HL-60/S4 treated with retinoic acid at 250 ng/mL for 4 days and 3 days (cell line): Measurements from ENCODE around the gene SLC38A9.

Experiments used
- in situ Hi-C: fragments of 300-500 bp; cut with MboI; formaldehyde crosslinking; loops from 2 replicates; pipeline ENCODE4 v1.7.0; 2022; ENCODE audit warnings: low sequenced_read_pairs

The SLC38A9 gene

DNA sequence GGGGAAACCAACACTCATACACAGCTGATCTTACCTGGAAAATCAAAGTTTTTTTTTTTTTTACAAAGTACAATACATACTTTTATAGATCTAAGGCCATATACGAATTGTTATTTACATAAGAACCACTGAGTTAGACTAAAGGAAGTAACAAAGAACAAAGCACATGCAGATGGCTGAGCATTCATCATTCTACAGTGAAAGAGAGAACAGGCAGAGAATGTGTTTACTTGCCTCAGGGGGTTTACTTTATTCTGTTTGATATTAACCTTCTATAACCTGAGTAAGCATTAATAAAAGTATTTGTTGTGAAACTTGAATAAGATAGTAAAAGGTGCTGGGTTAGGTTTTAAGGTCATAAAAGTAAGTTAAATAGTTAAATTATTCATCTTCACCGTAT lies 54.7 kb downstream of the SLC38A9 start:
- in situ Hi-C loops = no loop called here

DNA sequence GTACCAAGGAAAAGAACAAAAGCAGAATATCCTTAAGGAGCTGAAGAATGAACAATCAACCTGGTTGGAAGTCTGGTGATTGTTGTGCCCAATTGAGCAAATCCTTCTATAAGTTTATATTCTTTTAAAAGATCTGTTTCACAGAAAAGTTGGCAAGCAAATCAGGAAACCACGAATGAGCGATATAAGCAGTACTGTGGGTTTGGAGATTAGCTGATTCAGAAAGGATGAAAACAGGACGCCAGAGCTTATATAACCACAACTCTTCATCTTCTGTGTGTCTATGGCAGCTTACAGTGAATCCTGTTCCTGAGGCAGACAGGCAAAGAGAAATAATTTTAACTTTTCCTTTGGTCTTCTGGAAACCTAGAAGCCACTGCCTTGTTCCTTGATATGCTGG lies 61.7 kb downstream of the SLC38A9 start:
- in situ Hi-C loops = no loop called here

DNA sequence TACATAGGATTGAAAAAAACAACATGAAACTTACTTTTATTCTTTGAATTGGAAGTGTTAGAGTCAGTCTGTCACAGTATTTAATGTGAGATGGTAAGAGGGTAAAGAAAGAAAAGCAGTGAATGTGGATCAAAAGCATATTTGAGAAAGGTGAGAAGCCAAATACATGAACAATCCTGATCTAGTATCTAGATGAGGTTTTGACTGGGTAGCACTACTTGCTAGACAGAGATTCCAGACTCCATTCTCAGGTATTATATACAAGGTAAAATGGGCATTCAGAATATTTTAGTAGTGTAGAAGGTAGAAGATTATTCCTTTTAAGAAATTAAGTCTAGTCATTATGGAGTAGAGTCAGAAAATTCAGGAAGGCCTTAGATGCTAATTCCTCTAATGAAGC lies 62.2 kb downstream of the SLC38A9 start:
- in situ Hi-C loops = no loop called here

DNA sequence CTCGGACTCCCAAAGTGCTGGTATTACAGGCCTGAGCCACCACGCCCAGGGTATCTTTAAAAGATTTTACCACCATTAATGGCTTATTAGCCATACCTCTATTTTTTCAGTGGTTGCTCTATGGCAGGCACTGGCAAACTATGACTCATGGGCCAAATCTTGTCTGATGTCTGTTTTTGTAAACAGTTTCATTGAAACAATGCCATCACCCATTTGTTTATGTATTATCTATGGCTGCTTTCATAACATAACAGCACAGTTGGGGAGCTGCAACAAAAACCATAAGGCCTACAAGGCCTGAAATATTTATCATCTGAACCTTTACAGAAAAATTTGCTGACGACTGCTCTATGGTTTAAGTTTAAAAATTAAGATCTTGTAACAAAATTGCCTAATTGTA lies 66.8 kb downstream of the SLC38A9 start:
- in situ Hi-C loops = no loop called here

DNA sequence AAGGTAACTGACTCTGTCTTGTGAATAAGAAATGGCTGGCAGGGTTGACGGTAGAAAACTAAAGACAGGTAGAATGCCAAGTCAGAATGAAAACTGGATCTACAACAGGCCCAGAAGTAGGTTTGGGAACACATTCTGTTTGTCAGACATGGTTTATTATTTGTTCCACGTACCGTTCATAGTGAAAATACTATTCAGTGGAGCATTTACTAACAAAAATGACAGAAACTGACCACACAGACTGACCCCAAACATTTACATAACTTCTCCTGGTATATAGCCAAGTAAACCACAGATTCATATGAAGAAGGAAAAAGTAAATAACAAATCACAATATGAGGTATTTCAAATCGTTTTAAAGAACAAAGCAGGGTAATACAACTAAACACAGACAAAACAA lies 73.7 kb downstream of the SLC38A9 start:
- in situ Hi-C loops = no loop called here

DNA sequence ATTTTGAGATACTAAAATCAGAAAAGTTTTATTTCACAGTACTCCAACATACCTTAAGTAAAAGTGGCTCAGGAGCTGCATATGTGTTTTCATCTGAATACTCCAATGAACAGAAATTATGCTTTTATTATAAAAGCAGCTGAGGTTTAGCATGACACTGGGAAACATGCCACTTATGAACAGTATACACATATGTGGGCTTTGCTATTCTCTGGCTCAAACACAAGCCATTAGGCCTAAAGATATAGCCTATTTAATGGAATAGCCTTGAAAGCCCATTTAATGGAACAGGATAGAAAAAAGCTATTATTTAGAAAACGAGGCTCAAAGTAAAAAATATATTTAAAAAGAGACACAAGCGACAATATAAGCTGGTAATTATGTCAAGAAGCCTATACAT lies 74.1 kb downstream of the SLC38A9 start:
- in situ Hi-C loops = no loop called here

DNA sequence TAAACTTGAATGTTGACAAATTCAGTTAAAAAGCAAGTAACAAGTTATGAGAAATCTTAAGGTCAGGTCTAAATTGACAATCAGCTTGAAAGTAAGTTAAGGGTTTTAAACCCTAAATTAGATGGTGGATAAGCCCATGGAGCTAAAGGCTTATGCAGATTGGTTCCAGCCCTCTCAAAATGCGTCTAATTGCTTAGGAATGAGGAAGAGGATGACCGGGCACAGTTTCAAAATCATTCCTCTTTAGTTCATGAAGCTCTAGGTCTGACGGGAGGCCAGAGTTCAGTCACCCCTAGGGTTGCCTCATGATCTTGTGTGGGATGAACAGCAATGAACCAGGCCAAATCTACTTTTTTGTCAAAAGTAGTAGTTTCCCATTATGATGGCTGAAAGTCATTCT lies 75.4 kb downstream of the SLC38A9 start:
- in situ Hi-C loops = no loop called here

DNA sequence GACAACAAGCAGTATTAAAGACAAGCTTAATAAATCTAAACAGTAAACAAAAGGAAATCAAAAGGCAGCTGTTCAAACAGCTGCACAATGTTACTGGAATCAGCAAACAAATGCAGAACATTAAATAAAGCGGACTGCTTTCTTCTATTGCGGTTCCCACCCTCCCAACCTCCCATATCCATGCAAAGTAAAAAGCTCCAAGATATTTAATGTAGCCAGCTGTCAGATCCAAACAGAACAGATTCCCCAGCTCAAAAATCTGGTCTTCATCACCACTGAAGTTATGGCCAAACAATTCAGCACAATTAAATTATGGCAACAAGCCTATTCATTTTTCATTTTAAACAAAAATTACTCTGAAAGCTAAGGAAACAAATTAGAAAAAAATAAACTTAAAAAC lies 75.9 kb downstream of the SLC38A9 start:
- in situ Hi-C loops = no loop called here

DNA sequence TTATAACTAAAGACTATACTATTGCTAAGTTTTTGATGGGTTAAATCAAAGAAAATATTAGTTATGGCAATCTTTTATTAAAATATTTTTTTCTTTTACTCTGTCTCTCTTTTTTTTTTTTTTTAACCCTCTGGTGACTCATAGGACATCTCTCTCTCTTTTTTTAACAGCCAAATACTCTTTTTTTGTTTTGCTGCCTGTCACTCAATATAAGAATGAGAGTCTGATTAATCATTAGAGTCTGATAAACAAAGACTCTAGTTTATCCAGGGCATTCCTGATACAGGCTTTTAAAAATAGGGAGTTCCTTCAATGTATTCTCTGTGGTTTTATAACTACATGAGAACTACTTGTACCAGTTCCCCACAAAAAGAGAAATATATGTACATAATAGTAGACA lies 77.3 kb downstream of the SLC38A9 start:
- in situ Hi-C loops = no loop called here

DNA sequence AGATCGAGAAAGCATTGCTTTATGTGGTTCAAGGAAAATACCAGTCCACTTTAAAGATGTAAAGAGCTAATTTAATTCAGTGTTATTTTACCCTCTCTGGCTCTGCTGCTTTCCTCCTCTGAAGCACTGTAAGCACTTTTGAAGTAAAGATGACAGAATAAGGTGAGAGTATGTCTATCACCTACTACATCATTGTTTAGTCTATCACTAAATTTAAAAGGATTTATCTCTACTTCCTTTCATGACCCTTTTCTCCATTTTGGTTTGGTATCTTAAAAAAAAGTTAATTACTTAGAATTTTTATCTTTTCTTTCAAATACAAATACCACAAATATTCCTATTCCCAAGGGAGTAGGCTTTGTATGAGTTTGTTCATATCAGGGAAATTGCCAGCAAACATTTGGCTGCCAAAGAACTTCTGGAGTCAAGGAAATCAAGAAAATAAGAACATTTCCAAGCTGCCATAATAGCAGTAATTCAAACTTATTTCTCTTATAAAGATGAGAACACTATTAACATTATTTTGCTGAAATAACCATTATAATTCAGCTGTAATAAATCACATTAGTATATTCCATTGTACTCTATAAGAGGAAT lies 77.8 kb downstream of the SLC38A9 start:
- in situ Hi-C loops = no loop called here

DNA sequence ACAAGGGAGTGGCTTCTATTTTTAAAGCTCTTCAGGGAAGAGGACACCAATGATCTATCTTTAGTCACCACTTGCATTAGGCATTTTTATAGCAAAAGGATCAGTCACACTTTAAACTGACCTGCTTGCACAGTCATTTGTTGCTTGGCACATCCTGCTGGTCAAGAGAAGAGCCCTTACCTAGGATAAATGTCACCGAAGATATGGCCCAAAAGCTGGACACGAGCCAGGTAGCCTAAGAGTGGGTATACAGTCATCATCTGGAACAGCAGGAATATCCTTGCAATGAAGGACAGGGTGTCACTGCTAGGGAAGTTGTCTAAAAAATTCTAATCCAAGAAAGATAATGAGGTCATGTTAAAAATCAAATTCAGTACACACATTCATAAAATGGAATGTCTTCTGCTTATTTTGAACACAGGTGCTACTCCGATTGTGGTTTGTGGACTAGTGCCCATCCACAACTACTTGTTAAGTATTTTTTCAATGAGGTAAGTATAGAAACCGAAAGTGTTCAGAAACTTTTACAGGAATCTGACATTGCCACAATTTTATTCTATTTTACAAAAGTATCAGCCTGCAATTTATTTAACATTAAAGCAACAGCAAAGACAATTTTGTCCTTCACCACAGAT lies 78.4 kb downstream of the SLC38A9 start:
- in situ Hi-C loops = no loop called here

DNA sequence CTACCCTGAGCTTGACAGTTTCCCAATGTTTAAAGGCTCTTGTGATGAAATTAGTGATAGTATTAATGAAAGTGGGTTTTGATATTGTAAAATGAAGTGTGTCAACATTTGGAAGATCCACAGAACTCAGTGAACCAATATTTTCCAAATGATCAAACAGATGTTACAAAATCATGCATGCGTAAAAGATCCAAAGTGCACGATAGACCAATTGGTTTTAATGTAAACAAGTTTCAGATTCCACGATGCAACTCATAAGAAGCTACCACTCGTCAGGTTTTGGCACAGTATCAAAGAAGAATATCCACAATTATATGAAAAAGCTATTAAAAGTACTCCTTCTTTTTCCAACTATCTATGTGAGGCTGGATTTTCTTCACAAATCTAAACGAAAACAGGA lies 82.3 kb downstream of the SLC38A9 start:
- in situ Hi-C loops = no loop called here

DNA sequence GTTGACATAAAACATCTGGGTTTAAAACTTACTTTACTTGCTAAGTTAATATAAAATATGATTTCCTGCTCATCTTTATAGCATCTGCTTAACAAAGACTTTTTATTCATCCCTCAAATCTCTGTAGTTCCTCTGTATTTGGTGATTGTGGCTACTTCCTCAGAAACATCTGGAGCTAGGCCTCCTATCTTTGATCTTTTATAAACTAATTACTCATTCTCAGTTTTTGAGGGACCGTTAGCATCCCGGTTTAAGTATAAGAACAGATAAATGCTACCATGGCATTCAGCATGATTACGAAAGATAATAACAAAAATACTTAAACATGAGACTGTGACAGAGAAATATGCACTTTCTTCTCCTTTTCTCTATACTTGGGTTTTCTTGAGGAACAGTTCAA lies 85.3 kb downstream of the SLC38A9 start:
- in situ Hi-C loops = no loop called here

DNA sequence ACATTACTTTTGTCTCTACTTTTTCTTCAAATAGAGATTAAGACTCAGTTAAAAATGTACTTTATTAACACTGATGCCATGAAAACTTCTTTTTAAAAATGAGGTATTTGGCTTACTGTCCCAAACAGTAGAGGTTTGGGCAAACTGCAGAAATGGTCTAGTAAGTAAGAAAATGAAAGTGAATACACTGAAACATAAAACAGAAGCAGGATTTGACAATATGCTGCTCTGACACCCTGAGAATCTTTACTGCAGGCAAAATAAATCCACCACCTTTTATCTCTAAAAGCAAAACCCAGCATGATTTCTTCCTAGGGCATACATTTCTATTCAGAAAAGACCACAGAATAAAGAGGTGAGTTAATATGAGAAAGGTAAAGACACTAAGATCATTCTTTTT lies 86.2 kb downstream of the SLC38A9 start:
- in situ Hi-C loops = no loop called here

DNA sequence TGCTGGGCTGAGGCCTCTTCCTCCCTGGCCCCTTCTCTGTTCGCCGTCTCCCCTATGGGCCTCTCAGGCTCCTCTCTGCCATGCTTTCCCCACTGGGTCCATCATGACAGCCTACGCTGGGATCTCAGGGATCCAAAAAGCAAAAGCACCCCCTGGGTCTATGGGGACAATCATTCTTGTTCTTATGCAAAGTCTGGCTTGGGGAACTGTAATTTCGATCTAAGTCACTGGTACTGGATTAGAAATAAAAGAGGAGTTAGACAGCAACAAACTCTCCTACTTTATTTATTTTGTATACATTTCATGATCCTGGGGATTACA lies 86.6 kb downstream of the SLC38A9 start:
- in situ Hi-C loops = no loop called here

DNA sequence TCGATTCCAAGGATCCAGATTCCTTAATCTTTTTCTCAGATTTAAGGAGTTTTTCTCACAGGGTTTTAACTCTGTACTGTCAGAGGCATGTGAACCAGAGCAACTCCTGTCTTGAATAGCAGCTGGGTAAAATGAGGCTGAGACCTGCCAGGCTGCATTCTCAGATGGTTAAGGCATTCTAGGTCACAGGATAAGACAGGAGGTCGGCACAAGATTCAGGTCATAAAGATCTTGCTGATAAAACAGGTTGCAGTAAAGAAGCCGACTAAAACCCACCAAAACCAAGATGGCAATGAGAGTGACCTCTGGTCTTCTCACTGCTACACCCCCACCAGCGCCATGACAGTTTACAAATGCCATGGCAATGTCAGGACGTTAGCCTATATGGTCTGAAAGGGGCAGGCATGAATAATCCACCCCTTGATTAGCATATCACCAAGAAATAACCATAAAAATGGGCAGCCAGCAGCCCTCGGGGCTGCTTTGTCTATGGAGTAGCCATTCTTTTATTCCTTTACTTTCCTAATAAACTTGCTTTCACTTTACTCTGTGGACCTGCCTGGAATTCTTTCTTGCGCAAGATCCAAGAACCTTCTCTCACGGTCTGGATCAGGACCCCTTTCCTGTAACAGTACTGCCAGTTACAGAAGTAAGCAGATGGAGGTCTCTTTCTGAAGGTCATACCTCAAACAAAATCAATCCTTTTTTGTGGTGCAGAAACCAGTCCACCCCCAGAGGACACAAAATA lies 87.1 kb downstream of the SLC38A9 start:
- in situ Hi-C loops = no loop called here

DNA sequence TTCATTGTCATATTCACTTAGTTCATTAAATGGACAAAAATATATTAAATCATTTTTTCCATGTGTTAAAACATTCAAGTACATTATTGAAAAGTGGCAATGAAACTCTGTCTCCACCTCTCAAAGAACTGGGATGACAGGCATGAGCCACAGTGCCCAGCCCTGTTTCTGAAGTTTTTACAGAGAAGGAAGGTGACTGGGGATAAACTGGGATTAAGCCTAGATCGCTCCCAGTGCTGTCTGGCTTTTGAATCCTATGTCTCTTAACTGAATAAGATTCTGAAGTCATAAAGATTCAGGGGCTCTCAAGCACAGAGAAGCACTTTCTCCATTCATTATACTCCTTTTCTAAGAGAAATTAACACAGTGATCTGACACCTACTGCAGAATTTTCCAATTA lies 88.3 kb downstream of the SLC38A9 start:
- in situ Hi-C loops = no loop called here

DNA sequence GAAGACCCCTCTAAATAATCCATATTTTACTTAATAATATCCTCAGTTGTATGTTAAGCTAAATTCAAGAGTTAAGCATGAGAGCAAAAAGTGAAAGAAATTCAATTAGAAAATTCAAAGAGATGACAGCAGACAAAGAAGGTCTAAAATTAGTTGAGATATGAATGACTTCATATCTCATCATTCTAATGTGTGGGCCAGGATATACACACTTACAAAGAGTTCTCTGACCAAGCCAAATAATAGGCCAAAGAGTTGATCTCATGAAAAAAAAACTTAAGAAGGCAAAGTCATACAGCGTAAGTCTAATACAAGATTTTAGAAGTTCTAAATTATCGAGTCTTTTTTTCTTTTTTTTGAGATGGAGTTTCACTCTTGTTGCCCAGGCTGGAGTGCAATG lies 89.7 kb downstream of the SLC38A9 start:
- in situ Hi-C loops = no loop called here

DNA sequence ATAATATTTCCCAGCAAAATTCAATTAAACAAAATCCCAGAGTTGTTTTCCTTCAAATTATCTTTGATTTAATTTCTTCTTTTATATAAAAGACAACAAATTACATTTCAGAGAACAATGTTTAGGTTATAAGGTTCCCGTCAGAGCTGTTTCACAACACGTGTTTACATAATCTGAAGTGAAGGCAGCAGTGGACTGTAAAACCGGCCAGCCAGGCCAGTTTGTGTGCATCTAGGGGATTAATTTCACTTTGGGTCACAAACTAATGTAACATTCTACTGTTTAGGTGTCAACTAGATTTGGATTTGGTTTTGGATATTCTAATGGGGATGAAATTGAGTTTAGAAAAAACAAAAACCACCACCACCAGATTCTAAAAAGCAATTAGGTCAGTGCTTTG lies 90.9 kb downstream of the SLC38A9 start:
- in situ Hi-C loops = no loop called here

DNA sequence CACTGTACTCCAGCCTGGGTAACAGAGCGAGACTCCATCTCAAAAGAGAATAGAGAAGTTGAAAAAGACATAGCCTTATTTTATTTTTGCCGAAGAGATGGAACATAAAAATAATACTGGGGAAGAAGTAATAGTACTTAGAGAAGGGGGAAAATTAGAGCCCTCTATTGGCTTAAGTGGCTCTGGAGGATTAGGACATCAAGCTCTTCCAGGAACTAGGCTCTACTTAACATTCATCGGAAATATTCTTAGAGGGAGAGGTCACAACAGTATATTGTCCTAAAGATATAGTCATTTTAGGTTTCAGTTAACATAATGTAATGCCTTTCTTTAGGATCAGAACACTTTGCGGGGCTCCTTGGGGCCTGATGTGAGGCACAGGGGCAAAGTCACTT lies 91.4 kb downstream of the SLC38A9 start:
- in situ Hi-C loops = no loop called here

DNA sequence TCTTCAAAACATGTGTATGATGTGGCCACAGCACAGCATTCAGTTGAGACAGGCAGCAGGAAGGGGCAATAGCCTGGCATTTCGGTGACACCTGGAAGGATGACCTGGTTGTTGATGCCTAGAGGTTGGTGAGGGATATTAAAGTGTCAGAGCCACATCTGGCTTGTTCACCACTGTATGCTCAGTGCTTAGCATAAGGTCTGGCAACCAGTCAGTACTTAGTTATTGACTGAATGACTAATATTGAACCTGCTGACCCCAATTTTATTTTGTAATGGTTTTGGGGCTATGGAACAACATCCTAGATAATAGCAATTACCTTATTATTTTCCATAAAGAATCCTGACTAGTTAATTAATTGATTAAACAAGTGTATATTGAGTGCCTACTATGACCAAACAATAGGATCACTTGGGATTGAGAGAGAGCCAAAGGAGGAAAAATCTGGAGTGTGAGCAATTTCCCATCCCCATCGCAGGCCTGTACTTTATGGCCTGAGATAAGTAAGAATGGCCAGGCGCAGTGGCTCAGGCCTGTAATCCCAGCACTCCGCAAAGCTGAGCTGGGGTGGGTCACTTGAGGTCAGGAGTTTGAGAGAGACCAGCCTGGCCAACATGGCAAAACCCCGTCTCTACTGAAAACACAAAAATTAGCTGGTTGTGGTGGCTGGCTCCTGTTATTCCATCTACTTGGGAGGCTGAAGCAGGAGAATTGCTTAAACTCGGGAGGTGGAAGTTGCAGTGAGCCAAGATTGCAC lies 91.9 kb downstream of the SLC38A9 start:
- in situ Hi-C loops = no loop called here

DNA sequence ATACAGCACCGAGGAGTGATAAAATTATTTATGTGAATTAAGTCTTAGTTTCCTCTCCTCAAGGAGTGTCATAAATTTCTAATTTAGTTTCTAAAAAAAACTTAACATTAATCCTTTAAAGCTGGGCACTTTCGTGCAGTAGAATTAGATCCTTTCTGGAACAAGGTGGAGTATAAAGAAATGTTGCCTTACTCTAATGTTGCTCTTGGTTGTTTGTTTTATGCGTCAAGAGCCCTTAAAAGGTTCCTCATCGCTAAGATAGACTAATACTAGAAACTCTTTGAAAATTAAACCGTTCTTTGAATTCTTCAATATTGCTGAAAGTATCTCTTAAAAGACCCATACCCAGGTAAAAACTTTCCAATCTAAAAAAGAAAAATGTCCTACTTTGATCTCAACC lies 93.8 kb downstream of the SLC38A9 start:
- in situ Hi-C loops = no loop called here
